Fibroblast of lung (primary cell): ENCODE results near the gene THSD7B.

Experiments used
- EZH2 ChIP-seq: IDR thresholded peaks from 2 replicates; pipeline ENCODE4 v1.5.1; 2012; ENCODE audit warnings: low read length, control low read depth, mild to moderate bottlenecking; ENCODE audit errors: missing control alignments
- TF ChIP-seq, protein P1 (sequence below), 2 donors: IDR thresholded peaks in 1 of 2; conservative IDR thresholded peaks in 1 of 2; 1 replicate in 1 of 2; 2 replicates in 1 of 2; pipeline ENCODE4 v1.5.1; 2011 to 2012; ENCODE audit warnings: low read length in 2 of 2, control low read depth in 1 of 2, inconsistent platforms in 1 of 2, low read depth in 1 of 2, mild to moderate bottlenecking in 1 of 2

DNA sequence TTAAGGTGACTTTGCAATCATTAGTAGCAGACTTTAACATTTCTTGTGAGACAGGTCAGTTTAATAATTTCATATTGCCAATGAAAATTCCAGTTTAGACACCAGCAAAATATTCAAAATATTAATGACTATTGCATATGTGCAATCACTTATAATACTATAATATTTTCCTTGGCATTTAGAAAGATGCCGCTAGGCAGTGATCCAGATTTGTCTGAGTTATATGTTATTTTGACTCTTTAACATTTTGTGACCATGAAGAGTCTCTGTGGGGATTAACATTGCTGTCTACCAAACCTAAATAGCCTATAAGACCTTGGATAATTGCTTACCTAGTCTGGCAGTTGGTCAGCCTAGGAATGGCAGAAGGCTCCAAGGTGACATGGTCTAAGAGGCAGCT, 389.6 kb downstream of the THSD7B start:
- TF ChIP-seq, protein P1, sequence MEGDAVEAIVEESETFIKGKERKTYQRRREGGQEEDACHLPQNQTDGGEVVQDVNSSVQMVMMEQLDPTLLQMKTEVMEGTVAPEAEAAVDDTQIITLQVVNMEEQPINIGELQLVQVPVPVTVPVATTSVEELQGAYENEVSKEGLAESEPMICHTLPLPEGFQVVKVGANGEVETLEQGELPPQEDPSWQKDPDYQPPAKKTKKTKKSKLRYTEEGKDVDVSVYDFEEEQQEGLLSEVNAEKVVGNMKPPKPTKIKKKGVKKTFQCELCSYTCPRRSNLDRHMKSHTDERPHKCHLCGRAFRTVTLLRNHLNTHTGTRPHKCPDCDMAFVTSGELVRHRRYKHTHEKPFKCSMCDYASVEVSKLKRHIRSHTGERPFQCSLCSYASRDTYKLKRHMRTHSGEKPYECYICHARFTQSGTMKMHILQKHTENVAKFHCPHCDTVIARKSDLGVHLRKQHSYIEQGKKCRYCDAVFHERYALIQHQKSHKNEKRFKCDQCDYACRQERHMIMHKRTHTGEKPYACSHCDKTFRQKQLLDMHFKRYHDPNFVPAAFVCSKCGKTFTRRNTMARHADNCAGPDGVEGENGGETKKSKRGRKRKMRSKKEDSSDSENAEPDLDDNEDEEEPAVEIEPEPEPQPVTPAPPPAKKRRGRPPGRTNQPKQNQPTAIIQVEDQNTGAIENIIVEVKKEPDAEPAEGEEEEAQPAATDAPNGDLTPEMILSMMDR (conservative IDR thresholded peaks at IDR 0.05 in 1 of 2, IDR thresholded peaks at IDR 0.05 in 1 of 2; ENCODE audit: low read depth in 1 of 2, low read length in 2 of 2): no peak
- TF ChIP-seq EZH2: no peak
